DMS 273 (cell line): ENCODE results near the gene NDC1.
"Not testable (repeated sequence)": the region's sequence is repeated elsewhere in the genome, so short reads cannot be mapped to it uniquely, and the experiment has no call there.

Source experiments
- DNase-seq: peaks from one replicate; lab custom pipeline; 2025; ENCODE audit not compliant: unreplicated experiment; lab: John Stamatoyannopoulos, UW

The NDC1 gene

DNA sequence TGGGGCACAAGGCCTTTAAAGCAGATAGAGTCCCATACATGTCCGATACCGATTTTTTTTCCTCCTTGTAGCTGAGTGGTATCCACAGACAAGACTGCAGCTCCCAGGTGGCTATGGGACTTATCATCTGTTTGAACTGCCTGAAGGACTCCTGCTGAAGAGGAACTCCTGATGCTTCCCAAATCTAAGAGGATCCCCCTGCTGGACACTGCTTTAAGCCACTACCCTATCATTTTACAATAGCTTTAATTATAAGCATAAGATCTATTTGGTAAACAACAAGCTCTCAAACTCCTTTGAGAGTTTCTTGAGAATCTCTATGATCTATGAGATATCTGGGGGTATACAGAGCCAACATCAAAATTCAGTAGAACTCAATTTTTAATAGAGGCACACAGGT lies 11.7 kb downstream of the NDC1 start:
- peak; percentile 21 for DNase-seq

DNA sequence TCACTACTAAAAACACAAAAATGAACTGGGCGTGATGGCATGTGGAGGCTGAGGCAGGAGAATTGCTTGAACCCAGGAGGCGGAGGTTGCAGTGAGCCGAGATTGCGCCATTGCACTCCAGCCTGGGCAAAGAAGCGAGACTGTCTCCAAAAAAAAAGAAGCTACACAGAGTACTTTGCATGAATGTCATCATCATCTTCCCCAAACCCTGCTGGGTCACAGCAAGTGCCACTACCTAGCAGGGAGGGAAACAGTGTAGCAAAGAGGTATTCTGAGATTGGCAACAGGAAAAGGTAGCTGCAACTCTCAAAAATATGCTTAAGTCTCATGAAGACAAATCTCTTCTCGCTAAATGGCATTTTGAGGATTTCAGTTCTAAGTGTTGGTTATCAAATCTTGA lies 12.8 kb downstream of the NDC1 start:
- no peak for DNase-seq

GRCh38 chr1:53822931-53823330 lies 15.2 kb downstream of the NDC1 start:
- no peak for DNase-seq

- no peak for DNase-seq
Measured at GRCh38 chr1:53821380-53821779, 16.7 kb downstream of the NDC1 start.

DNA sequence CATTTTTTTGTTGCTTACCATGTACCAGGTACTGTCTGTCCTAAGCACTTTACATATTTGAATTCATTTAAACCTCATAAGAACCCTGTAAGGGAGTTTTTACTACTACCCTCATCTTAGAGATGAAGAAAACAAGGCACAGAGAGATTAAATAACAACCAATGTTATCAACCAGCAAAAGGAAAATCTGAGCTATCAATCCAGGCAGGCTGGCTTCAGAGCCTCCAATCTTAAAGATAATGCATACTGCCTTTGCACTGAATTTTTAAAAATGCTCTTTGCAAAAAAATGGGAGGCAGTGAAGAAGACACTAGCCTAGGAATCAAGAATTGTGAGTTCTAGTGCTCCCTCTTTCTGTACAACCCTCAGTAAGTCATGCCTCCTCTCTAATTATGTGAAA lies 18.7 kb downstream of the NDC1 start:
- DNase-seq = no peak

- not testable (repeated sequence) for DNase-seq
Measured at GRCh38 chr1:53816584-53816983, 21.5 kb downstream of the NDC1 start.

DNA sequence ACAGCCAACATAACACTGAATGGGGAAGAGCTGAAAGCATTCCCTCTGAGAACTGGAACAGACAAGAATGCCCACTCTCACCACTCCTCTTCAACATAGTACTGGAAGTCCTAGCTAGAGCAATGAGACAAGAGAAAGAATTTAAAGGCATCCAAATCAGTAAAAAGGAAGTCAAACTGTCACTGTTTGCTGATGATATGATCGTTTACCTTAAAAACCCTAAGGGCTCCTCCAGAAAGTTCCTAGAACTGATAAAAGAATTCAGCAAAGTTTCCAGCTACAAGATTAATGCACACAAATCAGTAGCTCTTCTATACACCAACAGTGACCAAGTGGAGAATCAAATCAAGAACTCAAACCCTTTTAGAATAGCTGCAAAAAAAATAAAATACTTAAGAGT lies 22.6 kb downstream of the NDC1 start:
- not testable (repeated sequence) for DNase-seq

- peak; percentile 61 for DNase-seq
Measured at GRCh38 chr1:53811414-53811851, 26.7 kb downstream of the NDC1 start.

DNA sequence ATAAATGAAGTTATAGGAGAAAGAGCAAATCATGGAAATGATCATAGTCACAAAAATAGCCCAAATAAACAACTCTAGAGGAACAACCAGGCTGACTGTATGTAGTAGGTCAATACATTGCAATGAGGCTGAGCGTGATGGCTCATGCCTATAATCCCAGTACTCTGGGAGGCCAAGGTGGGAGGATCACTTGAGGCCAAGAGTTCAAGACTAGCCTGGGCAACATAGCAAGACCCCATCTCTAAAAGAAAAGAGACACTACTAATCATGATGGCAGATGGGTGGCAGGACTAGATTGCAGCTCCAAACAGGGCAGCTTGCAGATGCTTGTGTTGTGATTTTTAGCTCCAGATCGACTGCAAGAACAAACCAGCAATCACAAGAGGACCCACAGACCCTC lies 27.6 kb downstream of the NDC1 start:
- DNase-seq = no peak

- no peak for DNase-seq
Measured at GRCh38 chr1:53810007-53810406, 28.1 kb downstream of the NDC1 start.

- DNase-seq = no peak
Measured at GRCh38 chr1:53807916-53808315, 30.2 kb downstream of the NDC1 start.

- no peak for DNase-seq
Measured at GRCh38 chr1:53804791-53805505, 33.1 kb downstream of the NDC1 start.

- DNase-seq = no peak
Measured at GRCh38 chr1:53804181-53804580, 33.9 kb downstream of the NDC1 start.

- DNase-seq = no peak
Measured at GRCh38 chr1:53800621-53801020, 37.5 kb downstream of the NDC1 start.

DNA sequence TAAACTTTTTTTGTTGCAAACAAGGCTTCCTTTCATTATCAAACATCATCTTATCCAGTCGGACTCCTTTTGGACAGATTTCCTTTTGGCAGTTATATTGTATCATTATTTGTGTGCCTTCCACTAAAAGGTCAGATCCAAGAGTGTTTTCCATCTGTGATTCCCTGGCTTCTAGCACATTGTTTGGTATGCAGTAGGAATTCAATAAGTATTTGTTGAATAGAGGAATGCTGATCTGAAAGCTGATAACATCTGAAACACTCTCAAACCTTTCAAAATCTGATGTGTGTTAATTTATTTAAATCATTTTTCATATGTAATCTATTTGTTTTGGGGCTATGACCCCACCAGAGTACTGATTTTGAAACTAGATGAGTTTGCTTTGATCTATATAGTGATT lies 39.0 kb downstream of the NDC1 start:
- no peak for DNase-seq

- no peak for DNase-seq
Measured at GRCh38 chr1:53792806-53793205, 45.3 kb downstream of the NDC1 start.

DNA sequence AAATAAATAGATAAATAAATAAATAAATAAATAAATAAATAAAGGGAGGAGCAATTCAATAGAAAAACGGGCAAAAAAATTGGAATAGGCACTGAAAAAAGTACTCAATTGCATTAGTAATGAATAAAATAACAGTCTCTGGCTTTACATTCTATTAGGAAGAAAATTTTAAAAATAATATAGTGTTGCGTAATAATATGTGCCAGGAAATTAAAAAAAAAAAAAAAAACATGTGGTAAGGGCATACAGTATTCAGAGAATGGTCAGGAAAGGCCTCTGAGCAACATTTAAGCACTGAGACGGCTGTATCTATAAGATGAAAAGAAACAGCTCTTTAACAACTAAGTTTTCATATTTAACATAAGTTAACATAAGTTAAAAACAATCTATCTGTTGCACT lies 50.4 kb downstream of the NDC1 start:
- DNase-seq = no peak

- no peak for DNase-seq
Measured at GRCh38 chr1:53783056-53783455, 55.0 kb downstream of the NDC1 start.

GRCh38 chr1:53781654-53782053 lies 56.4 kb downstream of the NDC1 start:
- no peak for DNase-seq

- DNase-seq = no peak
Measured at GRCh38 chr1:53777272-53777671, 60.8 kb downstream of the NDC1 start.

DNA sequence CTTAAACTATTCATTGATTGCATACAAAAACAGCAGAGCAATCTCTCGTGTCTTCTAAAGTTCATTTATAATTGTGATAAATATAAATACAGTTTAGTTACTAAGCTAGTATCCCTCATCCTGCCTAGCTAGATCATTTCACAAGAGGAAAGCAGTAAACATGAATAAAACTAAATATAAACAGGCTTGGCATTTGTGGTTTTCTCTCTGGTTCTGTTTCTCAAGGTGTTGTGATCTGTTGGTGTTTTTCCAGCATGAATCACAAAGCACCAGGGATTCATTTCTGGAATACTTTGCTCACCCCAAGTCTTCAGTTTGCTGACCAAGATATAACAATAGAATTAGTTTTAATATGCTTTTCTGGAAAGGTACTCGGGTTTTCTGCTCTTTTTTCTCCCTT lies 66.4 kb downstream of the NDC1 start:
- no peak for DNase-seq

GRCh38 chr1:53769780-53770179 lies 68.3 kb downstream of the NDC1 start:
- DNase-seq = no peak

GRCh38 chr1:53769184-53769583 lies 68.9 kb downstream of the NDC1 start:
- no peak for DNase-seq
